ENCODE data around the gene FOXD4.
"Not testable (repeated sequence)": the region's sequence is repeated elsewhere in the genome, so short reads cannot be mapped to it uniquely, and the experiment has no call there.

DNA sequence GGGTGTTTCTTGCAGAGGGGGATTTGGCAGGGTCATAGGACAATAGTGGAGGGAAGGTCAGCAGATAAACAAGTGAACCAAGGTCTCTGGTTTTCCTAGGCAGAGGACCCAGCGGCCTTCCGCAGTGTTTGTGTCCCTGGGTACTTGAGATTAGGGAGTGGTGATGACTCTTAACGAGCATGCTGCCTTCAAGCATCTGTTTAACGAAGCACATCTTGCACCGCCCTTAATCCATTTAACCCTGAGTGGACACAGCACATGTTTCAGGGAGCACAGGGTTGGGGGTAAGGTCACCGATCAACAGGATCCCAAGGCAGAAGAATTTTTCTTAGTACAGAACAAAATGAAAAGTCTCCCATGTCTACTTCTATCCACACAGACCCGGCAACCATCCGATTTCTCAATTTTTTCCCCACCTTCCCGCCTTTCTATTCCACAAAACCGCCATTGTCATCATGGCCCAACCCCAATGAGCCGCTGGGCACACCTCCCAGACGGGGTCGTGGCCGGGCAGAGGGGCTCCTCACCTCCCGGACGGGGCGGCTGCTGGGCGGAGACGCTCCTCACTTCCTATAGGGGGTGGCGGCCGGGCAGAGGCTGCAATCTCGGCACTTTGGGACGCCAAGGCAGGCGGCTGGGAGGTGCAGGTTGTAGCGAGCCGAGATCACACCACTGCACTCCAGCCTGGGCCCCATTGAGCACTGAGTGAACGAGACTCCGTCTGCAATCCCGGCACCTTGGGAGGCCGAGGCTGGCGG lies 35.1 kb downstream of the FOXD4 start:
- not testable (repeated sequence) for TF ChIP-seq CTCF, POLR2A (IDR thresholded peaks at IDR 0.05)
